HG03280 (cell line): ENCODE data around the gene NR1H2.
"Not testable (repeated sequence)": the region's sequence is repeated elsewhere in the genome, so short reads cannot be mapped to it uniquely, and the experiment has no call there.

Experiments
- ATAC-seq: cut with Tn5 transposase; IDR thresholded peaks from one replicate; pipeline ENCODE4 v1.9.1; 2021; ENCODE audit warnings: mild to moderate bottlenecking, moderate library complexity; ENCODE audit not compliant: unreplicated experiment

Gene NR1H2

DNA sequence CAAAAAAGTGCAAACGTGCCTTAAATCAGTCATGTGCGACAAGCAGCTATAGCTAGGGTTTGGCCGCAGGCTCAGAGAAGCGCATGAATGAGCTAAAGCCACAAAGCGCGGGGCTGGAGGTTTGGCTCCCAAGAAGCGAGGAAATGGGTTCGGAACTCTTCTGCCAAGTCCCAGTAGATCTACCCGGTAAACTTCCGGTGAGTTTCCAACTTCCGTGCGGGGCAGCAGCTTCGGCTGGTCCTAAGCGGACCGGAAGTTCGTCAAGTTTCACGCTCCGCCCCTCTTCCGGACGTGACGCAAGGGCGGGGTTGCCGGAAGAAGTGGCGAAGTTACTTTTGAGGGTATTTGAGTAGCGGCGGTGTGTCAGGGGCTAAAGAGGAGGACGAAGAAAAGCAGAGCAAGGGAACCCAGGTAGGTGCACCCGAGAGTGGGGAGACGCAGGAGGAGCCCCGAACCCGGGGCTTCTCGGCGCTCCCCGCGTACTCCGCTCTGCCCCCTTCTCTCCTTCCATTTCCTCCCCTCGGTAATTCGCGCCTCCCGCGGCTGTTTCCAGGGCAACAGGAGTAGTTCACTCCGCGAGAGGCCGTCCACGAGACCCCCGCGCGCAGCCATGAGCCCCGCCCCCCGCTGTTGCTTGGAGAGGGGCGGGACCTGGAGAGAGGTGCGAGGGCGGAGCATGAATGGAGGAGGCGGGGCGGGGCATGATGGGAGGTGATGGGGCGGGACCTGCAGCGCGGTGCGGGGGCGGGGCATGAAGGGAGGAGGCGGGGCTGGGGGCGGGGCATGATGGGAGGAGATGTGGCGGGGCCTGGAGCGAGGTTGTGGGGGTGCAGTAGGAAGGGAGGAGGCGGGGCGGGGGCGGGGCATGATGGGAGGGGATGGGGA, at the start of gene NR1H2:
NR1H2 (plus strand) TSS at position 292 of the 885 bp plus-strand sequence. CDS start 1,149 bp downstream, outside the sequence.
- ATAC-seq, result peak; percentile 86

DNA sequence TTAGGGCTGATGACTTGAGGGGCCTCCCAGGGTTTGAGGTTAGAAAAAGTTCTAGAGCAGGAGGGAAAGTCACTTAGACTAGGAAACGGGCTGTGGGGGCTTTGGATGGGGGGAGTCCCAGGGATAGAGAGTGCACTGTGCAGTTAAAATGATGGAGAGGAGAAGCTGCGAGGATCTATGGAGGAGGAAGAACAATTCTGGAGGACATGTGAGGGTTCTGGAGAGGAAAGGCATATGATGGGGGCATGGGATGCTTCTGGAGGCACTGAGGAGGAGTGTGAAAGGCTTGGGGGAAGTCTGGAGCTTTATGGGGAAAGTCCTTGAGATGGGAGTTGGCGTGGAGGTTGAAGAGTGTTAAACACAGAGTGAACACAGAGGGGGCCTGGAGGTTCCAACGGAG, 49.2 kb upstream of the NR1H2 start:
- no peak for ATAC-seq

DNA sequence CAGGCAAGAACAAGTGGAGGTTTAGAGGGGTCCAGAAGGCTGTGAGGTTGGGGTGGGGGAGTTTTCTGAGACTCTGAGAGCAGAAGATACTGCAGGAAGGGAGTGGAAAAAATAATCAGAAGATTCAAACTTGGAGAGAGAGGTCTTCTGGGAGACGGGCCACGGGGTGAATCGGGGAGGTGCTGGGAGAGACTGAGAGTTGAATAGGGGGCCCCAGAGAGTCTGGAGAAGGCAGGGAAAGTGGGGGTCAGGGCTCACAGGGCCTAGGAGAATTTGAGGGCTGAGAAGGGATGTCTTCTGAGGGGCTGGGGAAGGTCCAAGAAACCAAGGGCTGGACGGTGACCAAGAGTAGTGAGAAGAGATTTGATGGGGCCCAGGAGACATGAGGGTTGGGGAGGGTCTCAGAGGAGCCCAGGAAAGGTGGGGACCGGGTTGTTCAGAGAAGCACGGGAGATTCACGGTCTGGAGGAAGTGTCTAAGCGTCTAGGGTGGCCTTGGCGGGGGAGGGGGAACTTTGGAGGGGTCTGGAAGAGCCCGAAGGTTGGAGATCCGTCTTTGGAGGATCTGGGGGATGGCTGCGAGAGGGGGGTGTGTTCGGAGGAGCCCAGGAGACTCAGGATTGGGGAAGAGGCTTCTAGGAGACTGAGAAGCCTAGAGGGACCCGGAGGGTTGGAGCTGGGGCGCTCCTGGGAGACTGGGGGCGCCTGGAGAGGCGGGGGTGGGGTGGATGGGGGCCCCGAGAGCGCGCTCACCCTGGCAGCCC, 48.6 kb upstream of the NR1H2 start:
- ATAC-seq, result no peak

DNA sequence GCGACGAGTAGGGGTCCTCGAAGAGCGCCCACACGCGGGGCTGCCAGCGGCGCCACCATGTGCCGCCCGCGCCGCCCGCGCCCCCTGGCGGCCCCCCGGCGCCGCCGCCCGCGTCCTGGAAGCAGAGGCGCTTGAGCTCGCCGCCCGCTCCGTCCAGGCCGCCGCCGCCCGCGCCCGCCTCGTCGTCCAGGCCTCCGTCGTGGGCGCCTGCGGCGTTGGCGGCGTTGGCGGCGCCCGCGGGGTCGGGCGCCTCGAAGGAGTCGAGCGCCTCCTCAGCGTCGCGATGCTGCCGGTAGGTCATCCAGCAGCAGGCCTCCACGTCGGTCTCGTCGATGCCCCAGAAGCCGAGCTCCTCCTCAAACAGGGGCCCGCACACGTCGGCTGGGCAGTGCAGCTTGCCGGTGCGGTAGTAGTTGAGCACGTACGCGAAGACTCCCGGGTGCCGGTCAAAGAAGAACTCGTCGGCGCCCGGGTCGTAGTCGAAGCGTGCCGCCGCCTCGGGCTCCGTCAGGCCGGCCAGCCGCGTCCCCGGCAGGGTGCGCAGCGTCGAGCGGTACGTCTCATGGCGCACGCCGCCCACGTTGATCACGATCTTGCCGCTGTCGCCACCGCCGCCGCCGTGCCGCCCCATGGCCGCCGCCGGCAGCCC, 47.9 kb upstream of the NR1H2 start:
- ATAC-seq, result peak; percentile 0

DNA sequence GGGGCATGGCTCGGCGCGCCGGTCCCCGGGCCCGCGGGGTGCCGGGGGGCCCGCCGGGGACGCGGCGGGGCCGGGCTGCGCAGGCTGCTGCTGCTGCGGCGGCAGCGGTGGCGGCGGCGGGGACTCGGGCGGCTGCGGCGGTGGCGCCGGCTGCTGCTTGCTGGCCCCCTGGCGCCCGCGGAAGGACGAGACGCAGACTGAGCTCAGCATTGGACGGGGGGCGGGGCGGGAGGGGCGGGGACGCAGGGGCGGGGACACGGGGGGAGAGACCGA, 47.4 kb upstream of the NR1H2 start:
- peak; percentile 23 for ATAC-seq

DNA sequence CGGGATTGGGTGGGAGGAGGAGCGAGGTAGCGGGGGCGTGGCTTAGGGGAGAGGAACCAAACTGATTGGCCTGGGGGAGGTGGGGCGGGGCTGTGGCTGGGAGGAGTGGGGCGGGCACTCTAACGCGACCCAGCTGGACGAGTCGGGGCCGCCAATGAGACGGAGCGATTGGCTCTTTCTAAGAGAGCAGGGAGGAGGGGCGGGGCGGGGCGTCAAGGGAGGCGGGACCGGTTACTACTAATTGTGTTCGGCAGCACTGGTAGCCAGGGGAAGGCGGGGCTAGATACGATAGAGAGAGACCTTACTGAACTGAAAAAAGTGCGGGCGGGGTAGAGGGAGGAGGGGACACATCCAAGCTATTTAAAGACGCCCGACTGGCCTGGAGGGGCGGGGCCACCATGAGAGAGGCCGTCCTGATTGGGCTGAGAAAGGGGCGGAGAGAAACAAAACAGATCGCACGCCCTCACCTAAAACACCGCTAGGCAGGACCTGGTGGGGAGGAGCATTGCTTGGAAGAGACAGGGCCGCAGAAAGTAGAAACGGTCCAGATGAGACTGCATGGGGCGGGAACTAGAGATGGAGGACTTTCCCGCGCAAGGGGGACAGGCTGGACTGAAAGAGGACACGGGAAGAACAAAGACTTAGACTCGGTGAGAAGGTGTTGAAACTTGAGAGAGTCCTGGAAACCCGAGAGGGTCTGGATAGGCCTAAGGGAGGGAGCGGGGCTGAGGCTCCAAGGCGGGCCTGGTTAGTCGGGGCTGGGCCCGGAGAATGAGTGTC, 46.9 kb upstream of the NR1H2 start, which contains the start of gene KCNC3:
KCNC3 (minus strand) TSS at position 232 of the 780 bp plus-strand sequence. CDS start 295 bp downstream, outside the sequence.
- ATAC-seq, result peak; percentile 49

DNA sequence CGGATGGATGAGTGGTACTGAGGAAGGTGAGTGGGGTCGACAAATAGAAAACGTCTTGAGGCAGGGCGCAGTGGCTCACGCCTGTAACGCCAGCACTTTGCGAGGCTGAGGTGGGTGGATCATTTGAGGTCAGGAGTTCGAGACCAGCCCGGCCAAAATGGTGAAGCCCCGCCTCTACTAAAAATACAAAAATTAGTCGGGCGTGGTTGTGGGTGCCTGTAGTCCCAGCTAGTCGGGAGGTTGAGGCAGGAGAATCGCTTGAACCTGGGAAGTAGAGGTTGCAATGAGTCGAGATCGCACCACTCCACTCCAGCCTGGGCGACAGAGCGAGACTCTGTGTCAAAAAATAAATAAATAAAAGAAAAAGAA, 46.3 kb upstream of the NR1H2 start:
- ATAC-seq, result not testable (repeated sequence)

DNA sequence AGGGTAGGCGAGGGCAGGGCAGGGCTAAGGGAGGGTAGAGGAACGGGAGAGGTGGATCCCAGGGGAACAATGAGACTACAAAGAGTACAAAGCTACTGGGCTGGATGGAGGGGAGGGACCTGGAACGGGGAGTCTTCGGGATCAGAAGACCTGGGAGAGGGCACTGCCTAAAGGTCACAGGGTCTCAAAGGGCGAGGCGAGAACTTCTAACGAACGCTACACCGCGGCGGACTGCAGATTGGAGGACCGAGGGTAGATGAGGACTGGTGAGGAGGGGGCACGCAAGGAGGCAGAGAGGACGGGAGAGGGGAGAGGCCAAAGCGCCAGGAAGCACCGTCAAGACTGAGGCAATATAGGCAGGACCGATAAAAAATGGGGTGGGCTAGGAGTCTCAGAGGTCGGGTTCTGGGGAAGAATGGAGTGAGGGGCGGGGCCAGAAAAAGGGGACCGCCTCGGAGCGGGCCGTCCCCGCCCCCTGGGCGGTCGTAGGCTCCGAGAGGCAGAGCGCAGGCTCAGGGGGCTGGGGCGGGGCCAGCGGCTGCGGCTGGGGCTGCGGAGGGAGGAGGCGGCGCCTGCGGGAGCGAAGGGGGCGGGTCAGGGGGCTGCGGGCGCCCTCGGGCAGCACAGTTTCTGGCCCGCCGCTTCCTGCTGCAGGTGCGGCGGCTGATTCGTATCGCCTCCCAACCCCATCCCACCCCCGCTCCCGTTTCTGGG, 45.7 kb upstream of the NR1H2 start:
- ATAC-seq, result peak; percentile 33

DNA sequence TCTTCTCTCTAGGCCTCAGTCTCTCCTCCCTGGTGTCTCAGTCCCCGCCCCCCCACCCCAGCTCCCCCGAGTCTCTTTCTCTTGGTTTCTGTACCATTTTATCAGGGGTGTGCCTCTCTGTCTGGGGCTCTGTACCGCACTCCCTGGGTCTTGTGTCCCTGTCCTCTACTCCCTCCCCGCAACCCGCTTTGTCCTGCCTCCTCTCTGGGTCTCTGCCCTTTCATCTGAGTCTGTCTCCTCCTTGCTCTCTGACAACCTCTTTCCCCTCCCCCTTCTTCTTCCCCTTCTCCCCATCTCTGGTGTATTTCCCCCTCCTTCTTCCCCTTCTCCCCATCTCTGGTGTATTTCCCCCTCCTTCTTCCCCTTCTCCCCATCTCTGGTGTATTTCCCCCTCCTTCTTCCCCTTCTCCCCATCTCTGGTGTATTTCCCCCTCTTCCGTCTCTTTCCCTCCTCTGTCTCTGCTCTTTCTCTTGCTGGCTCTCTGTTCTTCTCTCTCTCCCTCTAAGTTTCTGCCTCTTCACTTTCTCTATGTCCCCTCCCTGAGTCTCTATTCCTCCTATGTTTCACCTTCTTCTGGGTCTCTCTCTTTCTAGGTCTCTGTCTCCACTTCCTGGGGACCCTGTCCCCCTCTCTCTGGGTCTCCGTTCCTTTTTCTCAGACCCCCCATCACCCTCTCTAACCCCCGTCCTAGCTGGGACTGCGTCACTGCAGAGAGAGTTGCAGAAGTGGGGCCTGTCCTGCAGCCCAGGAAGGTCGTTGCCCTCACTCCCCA, 44.9 kb upstream of the NR1H2 start:
- no peak for ATAC-seq

DNA sequence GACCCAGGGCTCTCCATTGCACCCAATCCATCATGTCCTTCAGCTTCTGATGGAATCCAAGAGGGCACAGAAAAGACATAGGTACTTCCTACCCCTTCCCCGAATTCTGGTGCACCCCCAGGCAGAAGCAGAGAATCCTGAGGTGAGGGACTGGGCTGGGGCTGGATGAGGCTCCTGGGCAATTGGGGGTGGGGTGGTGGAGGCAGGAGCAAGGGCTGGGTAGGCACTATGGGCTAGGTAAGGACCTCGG, 44.3 kb upstream of the NR1H2 start:
- no peak for ATAC-seq

DNA sequence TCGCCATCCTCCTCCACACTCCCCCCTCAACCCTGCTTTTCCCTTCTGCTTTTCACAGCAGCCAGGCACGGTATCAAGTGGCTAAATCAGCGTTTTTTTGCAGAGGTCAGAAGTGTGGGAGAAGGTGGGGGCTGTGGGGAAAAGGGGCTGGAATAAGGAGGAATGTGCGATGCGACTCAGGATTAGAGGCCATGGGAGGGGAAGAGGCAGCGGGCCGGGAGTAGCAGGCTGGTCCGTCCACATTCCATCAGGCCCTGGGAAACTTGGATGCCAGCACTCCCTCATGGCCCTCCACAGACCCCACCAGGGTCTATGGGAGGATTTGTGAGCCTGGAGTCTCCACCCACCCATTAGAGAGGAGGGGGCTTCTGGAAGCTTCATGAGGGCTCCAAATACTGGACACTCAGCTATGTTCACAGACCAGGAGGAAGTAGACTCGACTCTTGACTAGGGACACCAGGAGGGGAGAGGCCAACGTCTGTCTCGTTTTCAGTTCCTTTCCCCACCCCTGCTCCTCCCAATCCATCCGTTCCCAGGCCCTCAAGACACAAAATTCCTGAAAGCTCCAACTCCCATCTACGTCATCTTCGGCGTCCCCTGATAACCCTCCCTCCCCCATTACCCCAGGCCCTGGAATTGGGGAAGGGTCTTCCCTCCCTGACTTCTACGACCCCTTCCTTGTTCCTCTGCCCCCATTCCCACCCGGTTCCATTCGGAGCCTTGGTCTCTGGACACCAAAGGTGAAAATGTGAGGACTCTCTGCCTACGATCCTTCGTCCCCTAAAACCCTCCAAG, 43.8 kb upstream of the NR1H2 start:
- ATAC-seq, result no peak

DNA sequence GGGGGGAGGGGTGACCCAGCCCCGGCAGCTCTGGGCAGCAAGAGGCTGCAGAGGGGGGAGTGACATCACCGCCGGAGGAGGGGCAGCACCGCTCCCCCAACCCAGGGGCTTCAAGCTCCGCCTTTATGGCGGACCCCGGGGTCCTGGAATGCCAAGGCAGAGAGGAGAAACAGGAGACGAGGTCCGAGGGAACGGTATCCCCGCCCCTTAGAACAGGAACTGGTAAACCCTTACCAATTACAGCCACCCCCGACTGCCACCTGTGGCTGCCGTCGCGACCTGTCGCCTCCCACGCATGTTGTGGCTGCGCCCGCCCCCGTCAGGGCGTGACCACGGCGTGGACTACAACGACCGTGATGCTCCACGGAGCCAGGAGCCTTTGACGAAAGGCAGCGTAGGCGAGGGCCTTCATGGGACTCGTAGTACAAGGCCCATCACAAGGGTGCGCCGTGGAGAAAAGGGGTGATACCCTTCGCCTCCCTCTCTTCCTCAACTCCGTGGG, 43.0 kb upstream of the NR1H2 start:
- peak; percentile 43 for ATAC-seq

DNA sequence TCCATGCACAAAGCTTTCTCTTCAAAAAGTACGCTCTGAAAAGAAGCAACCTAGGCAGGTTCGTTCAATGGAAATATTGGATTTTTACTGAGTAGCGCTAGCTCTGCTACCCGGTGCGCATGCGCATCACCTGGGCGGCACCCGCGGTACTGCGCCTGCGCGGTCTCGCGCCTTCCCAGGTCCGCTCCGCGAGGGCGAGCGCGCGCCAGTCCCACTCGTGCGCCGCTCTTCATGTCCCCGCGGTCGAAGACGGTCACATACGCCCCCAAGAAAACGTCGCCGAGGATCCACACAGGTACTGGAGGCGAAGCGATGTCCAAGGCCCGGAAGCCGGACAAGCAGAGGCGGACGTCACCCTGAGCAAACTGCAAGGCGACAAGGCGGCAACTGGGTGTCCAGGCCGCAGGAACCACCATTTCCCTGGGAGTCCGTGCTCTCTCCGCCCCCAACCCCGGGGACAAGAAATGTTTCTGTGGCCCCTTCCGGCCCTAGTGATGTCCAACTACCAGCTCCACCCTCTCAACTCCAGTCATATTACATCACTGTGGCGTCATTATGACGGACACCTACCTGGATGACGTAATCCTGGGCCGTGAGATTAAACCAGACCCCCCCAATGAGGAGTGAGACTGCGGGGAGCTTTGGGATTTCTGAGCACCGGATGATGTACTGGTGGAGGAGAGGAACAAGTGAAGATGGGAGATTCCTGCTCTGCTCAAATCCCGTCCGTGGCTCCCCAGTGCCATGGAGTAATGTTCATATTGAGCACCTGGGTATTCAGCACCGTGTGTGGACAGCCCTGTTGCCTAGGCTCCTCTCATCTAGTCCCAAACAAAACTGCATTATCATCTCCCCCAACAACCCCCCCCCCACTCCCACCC, 42.3 kb upstream of the NR1H2 start:
- ATAC-seq, result peak; percentile 19

DNA sequence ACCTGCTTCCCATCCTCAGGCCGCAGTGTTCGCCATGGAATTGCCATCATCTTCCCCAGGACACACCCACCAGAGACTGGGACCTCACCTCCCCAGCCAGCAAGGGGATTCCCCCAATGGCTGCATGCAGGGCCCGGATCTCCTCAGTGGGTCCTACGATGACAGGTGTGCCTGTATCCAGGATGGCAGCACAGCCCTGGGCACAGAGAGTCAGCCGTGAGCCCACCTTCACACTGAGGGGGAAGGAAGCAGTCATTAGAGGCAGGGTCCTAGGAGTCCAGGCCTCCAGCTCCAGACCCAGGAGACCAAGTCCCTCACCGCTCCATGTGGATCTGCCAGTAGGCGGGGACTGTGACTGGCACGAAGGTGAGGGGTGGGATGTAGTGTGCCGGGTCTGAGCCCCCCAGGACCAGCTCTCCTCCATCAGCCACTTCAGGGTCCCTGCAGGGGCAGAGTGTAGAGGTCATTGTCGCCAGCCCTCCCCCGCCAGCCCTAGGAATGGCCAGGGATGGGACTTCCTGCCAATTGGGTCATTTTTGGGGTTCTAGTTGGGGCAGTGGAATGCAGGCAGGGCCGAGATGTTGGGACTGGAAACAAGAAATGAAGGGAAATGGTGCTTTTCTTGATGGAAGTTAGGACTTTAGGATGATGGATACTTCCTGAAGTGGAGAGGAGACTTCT, 41.4 kb upstream of the NR1H2 start:
- ATAC-seq, result no peak

DNA sequence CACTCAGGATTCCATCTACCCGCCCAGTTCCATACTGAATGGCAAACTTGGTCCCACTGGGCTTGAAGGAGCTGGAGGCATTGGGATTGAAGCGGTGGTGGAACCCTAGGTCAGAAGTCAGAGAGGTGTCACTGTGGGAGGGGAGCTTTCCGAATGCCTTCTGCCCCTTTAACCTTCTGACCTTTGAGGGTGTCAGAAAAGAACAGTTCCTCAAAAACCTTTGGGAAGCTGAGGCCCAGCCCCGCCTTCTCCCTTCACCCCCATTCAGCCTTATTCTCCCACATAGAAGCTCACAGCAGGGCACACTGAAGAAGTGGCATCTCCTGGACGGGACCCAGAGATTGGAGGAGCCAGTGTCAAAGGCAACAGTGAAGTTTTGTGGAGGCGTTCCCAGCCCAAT, 39.2 kb upstream of the NR1H2 start:
- ATAC-seq, result not testable (repeated sequence)

DNA sequence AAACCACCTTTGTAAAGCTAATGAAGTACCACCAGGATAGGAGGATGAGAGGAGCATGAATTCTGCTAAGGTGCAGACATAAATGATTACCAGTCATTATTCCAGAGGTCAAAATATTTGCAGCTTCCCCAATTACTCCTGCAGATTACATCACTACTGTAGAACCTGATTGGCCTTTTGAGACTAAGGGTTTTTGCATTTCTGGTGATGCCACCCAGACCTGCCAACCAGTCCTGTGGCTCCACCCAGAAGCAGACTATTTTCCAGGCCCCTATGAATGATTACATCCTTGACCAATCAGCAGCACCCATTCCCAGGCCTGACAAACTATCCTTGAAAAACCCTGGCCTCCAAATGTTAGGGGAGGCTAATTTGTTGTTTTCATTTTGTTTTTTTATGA, 35.9 kb upstream of the NR1H2 start:
- ATAC-seq, result no peak

DNA sequence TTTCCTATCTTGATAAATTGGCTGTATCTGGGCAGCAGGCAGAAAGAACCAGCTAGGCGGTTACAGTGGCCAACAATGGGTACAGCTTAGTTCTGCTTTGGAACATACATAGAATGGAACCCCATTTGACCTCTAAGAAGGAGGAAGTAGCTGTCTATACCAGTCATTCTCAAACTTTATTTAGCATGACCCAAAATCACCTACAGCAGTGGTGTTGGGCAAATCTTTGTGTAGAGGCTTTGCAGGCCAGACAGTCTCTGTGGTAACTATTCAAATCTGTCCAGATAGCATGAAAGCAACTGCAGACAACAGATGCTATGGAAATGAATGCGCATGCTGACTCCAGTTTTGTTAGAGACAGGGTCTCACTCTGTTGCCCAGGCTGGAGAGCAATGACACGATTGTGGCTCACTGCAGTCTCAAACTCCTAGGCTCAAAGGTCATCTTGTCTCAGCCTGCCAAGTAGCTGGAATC, 35.1 kb upstream of the NR1H2 start:
- ATAC-seq, result peak; percentile 57
